ENCODE results near the gene CALCR.

The CALCR gene

DNA sequence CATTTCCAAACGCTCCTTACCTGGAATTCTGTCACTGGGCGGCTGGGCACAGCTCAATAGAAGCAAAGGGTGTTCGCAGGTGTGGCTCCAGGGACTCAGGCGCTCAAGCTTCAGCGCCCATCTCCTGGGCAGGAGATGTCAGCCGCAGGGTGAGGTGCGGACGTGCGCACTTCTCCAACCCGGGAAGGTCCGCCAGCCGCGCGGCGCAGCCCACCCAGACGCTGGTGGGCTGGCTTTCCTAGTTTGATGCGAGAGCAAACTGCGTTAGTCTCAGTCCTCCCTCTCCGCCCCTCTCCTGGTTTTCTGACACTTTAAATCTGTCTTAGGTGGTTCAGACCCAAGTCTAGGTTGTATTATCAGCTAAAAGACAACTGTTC is 267 bp downstream of the CALCR start:
- TF ChIP-seq, protein P1, sequence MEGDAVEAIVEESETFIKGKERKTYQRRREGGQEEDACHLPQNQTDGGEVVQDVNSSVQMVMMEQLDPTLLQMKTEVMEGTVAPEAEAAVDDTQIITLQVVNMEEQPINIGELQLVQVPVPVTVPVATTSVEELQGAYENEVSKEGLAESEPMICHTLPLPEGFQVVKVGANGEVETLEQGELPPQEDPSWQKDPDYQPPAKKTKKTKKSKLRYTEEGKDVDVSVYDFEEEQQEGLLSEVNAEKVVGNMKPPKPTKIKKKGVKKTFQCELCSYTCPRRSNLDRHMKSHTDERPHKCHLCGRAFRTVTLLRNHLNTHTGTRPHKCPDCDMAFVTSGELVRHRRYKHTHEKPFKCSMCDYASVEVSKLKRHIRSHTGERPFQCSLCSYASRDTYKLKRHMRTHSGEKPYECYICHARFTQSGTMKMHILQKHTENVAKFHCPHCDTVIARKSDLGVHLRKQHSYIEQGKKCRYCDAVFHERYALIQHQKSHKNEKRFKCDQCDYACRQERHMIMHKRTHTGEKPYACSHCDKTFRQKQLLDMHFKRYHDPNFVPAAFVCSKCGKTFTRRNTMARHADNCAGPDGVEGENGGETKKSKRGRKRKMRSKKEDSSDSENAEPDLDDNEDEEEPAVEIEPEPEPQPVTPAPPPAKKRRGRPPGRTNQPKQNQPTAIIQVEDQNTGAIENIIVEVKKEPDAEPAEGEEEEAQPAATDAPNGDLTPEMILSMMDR (conservative IDR thresholded peaks at IDR 0.05; ENCODE audit: low read depth, low read length): no peak
- peak overlapping the region; percentile 30 for H3K4me3 ChIP-seq (ENCODE audit: low read length)
- no peak for DNase-seq (ENCODE audit: low read depth)

DNA sequence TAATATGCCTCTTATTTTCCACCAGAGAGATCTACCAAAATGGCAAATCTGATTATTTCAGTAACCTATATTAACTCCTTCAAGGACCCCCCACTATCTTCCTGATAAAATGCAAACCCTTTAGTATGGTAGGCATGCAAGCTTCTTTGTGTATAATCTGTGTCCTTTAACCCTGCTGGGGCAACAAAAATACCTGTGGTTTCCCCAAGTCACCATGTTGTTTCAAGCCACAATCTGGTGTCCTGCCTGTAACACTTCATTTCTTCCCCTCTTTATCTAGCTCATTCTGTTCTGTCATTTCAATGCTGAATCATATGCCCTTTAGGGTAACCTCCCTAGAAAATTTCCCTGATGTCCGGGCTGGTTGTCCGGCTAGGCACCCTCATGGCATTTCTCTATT is 5.3 kb downstream of the CALCR start:
- TF ChIP-seq, protein P1 (conservative IDR thresholded peaks at IDR 0.05; ENCODE audit: low read depth, low read length): no peak
- no peak for DNase-seq (ENCODE audit: low read depth)
- no peak overlapping the region for H3K4me3 ChIP-seq (ENCODE audit: low read length)

DNA sequence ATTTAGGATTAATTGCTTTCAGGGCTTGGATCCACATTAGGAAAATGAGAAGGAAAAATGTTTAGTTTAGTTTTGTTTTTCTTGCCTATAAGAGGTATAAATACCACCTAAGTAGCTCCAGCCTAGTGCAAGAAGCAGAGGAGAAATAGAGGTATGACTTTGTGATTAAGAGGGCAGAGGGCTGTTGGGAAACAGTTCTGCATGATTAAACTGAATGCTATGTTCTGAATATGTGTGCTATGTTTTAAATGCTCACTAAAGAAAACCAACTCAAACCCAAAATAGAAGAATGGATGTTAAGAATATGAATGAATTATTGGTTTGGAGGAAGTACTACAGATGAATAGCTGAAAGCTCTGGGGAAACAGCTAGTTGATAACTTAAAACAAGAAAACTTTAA is 7.6 kb downstream of the CALCR start:
- TF ChIP-seq, protein P1 (conservative IDR thresholded peaks at IDR 0.05; ENCODE audit: low read depth, low read length): no peak
- no peak overlapping the region for H3K4me3 ChIP-seq (ENCODE audit: low read length)
- no peak for DNase-seq (ENCODE audit: low read depth)

DNA sequence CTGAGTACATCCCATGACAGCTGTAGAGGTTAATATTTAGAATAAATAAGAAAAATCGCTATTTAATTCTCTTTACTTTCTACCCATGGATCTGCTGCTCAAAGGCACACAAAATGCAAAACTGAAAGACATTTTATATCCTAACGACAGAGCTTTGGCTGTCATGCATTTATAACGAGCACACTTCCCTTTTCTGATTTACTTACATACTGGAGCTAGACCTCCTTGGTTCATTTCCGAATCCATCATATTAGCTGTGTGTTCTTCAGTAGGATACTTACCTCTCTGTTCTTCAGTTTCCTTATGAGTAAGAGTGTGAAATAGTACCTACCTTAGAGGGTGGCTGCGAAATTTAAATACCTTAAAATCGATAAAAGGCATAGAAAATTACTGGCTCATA is 10.9 kb downstream of the CALCR start:
- DNase-seq (ENCODE audit: low read depth): no peak
- no peak overlapping the region for H3K4me3 ChIP-seq (ENCODE audit: low read length)
- TF ChIP-seq, protein P1 (conservative IDR thresholded peaks at IDR 0.05; ENCODE audit: low read depth, low read length): no peak

DNA sequence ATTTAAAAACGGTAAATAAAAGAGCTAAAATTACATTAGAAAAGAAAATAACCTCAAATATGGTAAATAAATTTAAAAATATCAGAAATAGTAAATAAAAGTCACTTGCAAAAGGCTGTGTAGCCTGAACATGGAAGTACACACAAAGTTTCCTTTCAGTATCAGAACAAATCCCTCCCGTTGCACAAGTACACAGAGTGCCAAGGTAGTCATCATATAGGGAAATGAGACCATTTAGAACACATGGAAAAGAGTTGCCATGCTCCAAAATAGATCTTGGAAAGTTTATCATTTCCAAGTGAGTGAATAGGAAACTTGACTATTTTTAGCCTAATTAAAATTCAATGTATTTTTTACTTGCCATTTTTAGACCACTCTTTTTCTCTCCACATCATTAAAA is 11.6 kb downstream of the CALCR start:
- no peak overlapping the region for H3K4me3 ChIP-seq (ENCODE audit: low read length)
- TF ChIP-seq, protein P1 (conservative IDR thresholded peaks at IDR 0.05; ENCODE audit: low read depth, low read length): no peak
- DNase-seq (ENCODE audit: low read depth): no peak

DNA sequence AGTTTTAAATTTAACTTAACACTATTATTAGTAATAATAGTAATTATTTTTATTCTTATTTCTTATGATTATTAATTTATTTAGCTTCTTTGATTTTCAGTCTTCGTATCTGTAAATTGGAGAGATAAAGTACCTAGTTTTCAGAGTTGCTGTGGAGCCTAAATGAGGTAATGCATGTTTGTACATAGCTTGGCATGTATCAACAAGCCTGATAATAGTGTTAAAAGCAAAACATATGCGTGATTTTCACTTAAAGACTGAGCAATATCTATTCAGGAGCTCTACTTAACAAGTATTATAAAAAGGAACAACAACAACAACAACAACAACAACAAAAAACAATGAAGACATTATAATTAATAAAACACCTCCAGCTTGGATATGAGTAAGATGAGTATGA is 12.4 kb downstream of the CALCR start:
- TF ChIP-seq, protein P1 (conservative IDR thresholded peaks at IDR 0.05; ENCODE audit: low read depth, low read length): no peak
- no peak for DNase-seq (ENCODE audit: low read depth)
- no peak overlapping the region for H3K4me3 ChIP-seq (ENCODE audit: low read length)

DNA sequence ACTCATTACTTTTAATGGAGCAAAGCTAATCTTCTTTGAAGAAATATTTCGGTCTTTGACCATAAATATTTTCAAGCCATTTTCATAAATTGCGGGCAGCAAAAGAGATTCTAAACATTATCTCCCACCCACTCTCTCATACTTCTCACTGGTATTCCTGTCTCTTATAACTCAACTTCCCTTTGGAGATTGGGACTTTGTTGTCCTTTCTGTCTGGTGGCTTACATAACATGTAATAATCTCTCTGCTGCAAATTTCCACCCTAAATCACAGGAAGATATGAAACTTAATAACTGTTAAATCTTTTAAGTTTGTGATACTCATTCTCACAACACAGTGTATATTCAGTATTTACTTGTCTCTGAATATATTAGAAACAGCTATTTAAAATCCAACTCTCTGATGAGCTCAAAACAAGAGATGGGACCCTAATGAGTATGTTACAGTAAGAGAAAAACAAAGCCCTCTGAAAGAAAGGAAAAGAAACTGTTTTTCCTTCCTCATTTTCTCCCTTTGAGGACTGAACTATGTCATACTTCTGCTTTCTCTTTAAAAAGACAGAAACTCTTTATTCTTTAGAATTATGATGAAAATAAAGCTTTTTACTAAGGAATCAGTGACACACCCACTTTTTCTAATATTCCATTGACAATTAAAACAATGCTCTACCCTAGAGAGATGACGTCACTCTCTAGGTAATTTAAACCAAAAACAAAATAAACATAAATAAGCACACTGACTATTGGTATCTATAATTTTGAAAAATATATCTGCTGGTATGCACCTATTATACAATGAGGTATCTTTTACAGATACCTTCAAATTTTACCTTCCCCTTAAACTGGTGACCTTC is 14.7 kb downstream of the CALCR start:
- H3K4me3 ChIP-seq (ENCODE audit: low read length): no peak overlapping the region
- no peak for DNase-seq (ENCODE audit: low read depth)
- TF ChIP-seq, protein P1 (conservative IDR thresholded peaks at IDR 0.05; ENCODE audit: low read depth, low read length): no peak
